Kasumi-1 (cell line): ENCODE measurements around the gene SFRP2.

Experiments used
- DNase-seq, 2 experiments: peaks; one replicate each; lab custom pipeline; 2025; lab: John Stamatoyannopoulos, UW

SFRP2 gene

DNA sequence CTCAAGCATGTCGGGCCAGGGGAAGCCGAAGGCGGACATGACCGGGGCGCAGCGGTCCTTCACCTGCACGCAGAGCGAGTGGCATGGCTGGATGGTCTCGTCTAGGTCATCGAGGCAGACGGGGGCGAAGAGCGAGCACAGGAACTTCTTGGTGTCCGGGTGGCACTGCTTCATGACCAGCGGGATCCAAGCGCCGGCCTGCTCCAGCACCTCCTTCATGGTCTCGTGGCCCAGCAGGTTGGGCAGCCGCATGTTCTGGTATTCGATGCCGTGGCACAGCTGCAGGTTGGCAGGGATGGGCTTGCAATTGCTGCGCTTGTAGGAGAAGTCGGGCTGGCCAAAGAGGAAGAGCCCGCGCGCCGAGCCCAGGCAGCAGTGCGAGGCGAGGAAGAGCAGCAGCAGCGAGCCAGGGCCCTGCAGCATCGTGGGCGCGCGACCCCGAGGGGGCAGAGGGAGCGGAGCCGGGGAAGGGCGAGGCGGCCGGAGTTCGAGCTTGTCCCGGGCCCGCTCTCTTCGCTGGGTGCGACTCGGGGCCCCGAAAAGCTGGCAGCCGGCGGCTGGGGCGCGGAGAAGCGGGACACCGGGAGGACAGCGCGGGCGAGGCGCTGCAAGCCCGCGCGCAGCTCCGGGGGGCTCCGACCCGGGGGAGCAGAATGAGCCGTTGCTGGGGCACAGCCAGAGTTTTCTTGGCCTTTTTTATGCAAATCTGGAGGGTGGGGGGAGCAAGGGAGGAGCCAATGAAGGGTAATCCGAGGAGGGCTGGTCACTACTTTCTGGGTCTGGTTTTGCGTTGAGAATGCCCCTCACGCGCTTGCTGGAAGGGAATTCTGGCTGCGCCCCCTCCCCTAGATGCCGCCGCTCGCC is at the start of gene SFRP2:
Gene SFRP2 (minus strand): TSS at position 671 of the 864 bp plus-strand sequence. CDS start 248 bp downstream, at position 423.
- DNase-seq, result peak; percentile 34 to 36

- DNase-seq, result no peak
Measured at GRCh38 chr4:153838564-153838963, 49.7 kb upstream of the SFRP2 start.

- no peak for DNase-seq
Measured at GRCh38 chr4:153834901-153835300, 46.0 kb upstream of the SFRP2 start.

DNA sequence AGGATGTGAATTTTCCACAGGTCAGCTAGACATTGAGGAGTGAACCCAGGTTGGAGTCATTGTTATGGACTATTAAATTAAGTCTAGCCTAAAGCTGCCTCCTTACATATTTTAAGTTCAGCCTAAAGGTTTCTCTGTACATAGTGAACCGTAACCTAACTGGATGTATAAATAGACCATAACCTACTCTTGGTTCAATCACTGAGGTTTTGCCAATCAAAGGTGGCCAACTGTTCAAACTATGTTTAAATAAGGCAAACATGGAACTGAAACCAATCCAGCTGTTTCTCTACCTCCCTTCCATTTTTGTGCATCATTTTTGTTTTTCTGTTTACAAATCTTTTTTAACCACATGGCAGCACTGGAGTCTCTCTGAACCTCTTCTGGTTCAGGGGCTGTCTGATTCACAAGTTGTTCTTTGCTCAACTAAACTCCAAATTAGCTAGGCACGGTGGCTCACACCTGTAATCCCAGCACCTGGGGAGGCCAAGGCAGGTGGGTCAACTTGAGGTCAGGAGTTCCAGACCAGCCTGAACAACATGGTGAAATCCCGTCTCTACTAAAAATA is 43.9 kb upstream of the SFRP2 start:
- DNase-seq, result no peak

DNA sequence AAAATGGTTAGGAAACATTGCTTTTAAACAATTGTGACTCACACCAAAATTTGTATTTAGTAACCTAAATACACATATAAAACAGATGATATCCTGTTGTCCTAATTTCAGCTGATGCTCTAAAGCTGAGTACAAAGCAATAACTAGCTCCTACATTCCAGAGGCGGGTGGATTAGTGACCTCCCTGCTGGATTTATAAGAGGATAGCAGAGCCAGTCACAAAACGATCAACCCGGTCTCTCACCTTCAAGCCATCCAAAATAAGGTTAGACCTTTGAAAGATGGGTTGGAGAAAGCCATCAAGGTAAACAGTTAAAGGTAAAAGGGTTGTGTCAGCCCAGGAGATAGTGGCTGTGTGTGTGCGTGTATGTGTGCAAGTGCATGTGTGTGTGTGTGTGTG is 43.2 kb upstream of the SFRP2 start:
- DNase-seq, result no peak

GRCh38 chr4:153831245-153831644 is 42.4 kb upstream of the SFRP2 start:
- DNase-seq, result no peak

GRCh38 chr4:153825691-153826090 is 36.8 kb upstream of the SFRP2 start:
- DNase-seq, result no peak

DNA sequence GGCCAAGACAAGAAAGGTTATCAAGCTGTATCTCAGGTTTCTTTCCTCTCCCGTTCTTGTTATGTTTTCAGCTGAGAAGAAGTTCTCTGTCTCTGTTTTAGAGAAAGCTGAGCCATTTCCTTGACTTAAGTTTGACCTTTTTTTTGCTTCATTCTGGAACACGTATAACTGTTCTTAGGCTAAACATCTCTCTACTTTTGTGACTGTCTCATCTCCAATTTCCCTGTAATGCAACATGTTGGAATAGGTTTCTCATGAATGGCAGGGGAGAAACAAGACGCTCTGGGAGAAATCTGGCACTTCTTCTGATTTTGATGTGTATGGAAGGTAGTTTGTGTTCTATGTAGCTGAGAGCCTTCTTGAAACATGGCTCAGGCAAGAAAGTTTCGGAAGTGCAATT is 36.2 kb upstream of the SFRP2 start:
- no peak for DNase-seq

DNA sequence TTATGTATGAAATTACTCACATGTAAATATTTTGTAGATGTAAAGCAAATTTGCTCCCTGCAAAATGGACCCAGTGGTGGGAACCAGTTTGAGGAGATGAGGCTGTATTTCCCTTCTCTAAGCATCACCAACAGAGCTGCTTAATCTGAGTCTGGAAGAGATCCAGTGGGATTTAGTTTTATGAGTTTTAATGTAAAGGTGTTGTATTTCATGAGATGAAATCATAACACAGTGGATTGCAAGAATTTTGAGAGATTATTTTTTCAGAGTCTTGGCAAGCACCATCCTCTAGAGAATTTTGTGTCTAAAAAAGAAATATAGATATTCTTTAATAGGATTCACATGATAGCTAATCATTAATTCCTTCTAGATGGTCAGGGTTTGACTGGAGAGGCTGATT is 35.6 kb upstream of the SFRP2 start:
- no peak for DNase-seq

DNA sequence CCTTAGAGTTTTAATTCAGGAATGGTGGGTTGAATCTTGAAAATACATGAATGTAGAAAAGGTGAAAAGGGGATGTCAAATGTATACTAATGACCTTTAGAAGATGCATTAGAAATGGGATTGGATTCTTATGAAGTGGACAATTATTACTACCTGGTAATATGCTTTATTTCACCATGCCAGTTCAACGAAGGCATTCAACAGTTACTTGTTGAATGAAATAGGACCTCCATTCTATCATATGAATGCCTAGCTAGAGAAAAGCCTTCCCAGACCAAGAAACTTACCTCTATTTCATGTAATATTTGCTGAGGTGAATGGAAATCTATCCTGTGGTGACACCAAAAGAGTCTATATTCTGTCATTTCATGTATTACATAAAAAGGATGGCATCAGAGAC is 34.6 kb upstream of the SFRP2 start:
- no peak for DNase-seq

GRCh38 chr4:153822316-153822715 is 33.4 kb upstream of the SFRP2 start:
- no peak for DNase-seq

GRCh38 chr4:153817466-153817865 is 28.6 kb upstream of the SFRP2 start:
- no peak for DNase-seq

GRCh38 chr4:153816542-153816941 is 27.7 kb upstream of the SFRP2 start:
- DNase-seq, result no peak

- no peak for DNase-seq
Measured at GRCh38 chr4:153814789-153815188, 25.9 kb upstream of the SFRP2 start.

DNA sequence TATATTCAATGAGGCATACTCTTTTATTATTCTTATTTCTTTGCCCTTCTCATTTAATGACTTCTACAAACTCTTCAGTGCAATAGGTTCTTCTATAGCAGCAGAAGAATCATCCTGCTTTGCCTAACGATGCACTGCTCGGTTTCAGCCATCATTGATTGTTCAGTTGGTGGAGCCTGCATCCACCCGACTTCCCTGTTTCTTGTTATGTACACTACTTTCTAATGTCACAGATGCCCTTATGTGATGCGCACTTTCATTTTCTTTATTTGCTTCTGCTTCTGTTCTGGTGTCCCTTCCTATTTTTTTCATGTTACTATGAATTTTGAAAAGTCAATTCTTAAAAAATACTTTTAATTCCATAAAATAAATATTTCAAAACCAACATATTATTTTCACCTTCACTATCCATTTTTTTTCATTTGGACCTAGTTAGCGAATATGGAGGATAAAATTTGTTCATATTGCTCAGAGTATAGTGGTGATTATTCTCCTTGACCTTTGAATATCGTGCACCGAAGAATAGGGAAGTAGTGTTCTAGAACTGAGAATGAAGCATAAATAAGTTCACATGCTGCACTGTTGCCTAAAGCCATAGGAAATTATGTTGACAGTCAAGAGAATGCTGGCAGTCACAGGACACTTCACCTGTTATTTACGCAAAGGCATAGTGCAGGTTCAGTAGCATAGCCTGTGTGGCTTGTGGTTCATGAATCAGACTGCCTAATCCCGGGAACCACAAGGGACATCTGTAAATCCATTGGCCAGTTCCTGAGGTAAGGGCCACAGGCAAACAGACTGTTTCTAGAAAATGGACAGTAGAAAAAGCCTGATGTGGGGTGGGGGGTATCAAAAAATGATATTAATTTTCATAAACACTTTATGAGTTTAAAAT is 21.3 kb upstream of the SFRP2 start:
- DNase-seq, result no peak

DNA sequence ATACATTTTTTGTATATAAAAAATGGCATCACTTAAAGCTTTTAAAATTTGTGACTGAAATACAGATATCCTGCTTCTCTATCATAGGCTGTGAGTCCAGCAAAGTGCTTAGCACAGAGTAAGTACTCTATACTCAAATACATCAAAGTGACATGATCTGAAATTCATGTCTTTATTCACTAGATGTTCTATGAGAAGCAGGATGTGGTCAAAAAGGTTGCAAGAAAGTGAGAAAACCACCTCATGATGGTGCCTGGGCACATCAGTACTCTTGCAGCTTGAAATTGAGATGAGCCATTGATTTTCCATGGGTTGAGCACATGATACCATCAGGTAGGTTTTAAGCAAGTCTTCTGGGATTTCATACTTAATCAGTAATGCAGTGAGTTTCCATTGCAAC is 20.4 kb upstream of the SFRP2 start:
- no peak for DNase-seq

DNA sequence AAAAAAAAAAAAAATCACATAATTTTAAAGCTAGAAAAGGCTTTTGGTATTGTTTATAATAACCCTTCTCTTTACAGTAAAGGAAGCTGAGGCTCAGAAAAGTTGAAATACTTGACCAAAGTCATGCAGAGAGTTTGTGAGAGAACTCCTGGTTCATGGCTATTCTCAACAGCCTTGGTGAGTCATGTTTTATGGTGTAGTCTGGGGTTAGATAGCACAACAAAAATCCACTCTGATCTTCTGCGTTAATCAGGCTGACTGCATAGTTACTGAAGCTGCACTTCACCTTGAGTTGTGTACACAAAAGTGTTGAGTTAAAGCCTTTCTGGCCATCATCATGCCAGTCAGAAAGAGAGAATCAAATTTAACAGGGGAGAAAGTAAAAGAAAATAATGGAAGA is 19.3 kb upstream of the SFRP2 start:
- DNase-seq, result no peak

GRCh38 chr4:153806073-153806472 is 17.2 kb upstream of the SFRP2 start:
- DNase-seq, result no peak

DNA sequence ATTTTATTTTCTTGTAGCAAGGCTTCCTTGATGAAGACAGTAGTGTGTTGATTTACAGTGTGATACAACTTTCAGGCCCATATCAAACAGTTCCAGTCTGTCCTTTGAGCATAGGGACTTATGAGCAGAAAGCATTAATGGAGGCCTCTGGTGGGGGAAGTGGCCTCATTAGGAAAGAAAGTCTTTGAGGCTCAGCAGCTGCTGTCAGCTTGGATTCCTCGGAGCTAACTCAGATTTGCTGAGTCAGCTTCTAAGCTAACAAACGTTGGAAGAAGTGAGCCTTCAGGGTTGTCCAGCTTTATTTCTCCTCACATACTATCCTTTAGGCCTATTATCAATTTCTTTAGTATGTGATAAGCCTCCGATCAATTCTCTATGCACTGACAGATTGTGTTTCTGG is 15.8 kb upstream of the SFRP2 start:
- no peak for DNase-seq

DNA sequence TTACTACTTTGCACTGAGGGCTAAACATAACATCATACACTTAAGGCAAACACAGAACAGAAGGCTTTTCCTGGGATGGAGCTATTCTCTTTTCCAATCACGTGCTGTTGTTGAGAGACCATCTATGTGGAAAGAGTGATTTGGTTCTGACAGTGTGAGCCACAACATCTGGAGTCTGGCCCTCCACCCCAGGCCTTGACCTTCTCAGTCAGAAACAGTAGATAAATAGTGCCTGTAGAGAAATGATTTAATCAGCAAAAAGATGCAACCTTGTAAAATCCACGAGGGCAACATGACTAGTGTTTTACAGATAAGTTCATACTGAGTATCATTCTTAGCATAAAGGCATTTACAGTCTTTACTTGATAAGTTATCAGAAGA is 10.8 kb upstream of the SFRP2 start:
- no peak for DNase-seq

GRCh38 chr4:153798901-153799693 is 10.2 kb upstream of the SFRP2 start:
- no peak for DNase-seq

- peak; percentile 37 to 40 for DNase-seq
Measured at GRCh38 chr4:153798420-153798819, 9.5 kb upstream of the SFRP2 start.
